HG03159 (cell line): ENCODE results near the gene KDM2A.
"Not testable (repeated sequence)": the region's sequence is repeated elsewhere in the genome, so short reads cannot be mapped to it uniquely, and the experiment has no call there.

Experiments
- ATAC-seq: cut with Tn5 transposase; IDR thresholded peaks from one replicate; pipeline ENCODE4 v1.9.1; 2021; ENCODE audit warnings: mild to moderate bottlenecking, moderate library complexity; ENCODE audit not compliant: unreplicated experiment

KDM2A gene

DNA sequence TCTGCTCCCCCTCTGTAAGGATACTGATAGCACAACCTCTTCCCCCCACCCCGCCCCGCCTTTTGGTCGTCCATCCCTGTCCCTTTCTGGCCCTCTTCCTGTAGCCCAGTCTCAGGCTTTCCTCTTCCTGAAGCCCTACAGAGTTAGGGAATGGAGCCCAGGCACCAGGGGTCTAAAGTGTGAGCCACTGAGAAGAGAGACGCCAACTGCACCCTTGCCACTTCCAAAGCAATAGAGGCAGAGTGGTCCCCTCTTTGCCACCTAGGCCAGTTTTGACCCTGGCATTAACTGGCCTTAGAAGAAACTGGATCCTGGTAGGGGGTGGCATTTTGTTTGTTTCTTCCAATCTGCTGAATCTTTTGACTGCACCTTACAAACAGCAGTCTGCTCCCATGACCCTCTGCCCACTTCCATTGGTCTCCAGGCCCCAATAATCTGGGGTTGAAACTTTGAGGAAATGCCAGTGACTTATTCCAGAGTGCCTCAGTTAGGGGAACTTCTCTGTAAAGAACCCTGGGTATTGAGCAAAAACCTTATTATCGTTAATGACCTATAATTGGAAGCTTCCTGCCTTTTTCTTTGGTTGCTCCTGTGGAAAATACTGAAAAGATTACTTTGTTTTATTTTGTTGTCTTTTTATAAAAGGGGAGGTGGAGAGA lies 137.5 kb downstream of the KDM2A start:
- ATAC-seq: no peak

DNA sequence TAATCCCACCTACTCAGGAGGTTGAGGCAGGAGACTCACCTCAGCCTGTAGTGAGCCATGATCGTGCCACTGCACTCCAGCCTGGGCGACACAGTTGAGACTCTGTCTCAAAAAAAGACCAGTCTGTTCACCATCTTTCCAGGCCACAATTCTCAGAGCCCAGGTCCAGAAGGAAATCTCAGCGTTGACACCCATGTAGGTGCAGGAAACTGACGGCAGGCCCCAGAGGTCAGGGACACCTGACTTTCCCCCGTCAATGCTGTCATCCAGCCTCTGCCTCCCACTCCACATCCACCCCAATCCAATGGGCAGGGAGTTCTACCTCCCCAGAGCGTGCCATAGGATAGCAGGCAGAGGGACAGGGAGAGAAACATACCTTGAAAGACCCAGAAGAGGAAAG lies 141.3 kb downstream of the KDM2A start:
- no peak for ATAC-seq

DNA sequence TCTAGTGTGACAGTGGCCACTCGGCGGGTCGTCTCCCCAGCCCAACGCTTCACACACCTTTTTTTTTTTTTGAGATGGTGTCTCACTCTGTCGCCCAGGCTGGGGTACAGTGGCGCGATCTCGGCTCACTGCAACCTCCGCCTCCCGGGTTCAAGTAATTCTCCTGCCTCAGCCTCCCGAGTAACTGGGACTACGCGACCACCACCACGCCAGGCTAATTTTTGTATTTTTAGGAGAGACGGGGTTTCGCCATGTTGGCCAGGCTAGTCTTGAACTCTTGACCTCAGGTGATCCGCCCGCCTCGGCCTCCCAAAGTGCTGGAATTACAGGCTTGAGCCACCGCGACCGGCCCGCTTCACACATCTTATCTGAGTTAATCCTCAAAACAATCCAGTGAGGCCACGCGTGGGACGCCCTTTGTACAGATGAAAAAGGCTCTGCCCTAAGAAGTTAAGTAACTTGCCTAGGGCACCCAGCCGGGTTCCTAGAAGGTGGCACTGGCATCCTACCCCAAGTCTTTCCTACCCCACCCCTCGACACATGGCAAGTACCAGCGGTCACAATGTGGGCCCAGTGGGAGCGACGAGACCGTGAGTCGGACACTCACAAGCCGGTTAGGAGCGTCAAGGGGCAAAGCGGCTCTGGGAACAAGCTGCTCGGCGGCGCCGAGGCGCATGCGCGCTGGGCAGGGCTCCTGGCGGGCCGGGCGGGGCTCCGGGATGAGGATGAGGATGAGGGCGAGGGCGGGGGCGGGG lies 142.0 kb downstream of the KDM2A start:
- ATAC-seq: not testable (repeated sequence)

DNA sequence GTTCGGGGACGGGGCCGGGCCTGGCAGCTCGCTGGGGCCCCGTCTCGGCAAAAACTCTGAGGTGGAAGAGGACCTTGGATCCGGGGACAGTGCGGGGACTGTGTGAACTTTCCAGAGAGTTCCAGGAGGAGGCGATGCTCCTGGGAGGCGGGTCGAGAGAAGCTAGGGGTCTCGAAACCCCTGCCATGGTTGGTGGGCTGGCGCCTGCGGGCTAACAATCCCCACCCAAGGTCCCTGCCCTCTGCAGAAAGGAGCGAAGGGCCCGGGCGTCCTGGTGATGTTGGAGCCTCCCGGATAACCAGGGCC lies 142.5 kb downstream of the KDM2A start:
- ATAC-seq: no peak

DNA sequence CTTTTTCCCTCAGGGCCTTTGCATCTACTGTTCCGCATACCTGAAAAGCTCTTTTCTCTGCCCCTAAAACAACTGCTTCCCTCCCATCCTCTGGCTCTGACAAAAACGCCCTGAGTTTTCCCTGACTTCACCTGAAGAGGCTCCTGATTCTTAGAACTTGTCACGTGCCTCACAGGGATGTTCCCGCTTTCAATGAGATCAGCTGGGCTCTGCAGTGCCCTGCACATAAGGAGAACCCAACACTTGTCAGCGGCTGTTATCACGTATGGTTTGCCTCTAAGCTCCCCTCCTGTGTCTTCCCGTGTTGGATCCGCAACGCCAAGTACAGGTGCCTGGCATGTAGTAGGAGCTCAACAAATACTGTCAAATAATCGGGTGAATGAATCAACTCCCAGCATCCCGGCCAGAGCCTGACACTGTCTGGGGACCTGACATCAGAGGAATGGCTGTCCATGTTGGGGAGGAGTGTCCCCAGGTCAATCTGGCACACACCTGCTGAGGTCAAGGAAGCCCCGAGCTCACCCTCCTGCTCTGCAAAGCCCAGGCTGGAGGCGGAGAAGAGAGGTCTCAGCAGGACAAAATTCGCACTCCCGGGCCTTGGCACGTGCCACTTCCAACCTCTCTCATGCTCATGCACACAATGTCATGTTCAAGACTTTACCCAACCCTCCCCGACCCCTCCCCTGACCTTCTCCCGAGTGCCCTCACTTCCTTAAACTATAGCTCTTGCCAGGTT lies 143.1 kb downstream of the KDM2A start:
- ATAC-seq: no peak

DNA sequence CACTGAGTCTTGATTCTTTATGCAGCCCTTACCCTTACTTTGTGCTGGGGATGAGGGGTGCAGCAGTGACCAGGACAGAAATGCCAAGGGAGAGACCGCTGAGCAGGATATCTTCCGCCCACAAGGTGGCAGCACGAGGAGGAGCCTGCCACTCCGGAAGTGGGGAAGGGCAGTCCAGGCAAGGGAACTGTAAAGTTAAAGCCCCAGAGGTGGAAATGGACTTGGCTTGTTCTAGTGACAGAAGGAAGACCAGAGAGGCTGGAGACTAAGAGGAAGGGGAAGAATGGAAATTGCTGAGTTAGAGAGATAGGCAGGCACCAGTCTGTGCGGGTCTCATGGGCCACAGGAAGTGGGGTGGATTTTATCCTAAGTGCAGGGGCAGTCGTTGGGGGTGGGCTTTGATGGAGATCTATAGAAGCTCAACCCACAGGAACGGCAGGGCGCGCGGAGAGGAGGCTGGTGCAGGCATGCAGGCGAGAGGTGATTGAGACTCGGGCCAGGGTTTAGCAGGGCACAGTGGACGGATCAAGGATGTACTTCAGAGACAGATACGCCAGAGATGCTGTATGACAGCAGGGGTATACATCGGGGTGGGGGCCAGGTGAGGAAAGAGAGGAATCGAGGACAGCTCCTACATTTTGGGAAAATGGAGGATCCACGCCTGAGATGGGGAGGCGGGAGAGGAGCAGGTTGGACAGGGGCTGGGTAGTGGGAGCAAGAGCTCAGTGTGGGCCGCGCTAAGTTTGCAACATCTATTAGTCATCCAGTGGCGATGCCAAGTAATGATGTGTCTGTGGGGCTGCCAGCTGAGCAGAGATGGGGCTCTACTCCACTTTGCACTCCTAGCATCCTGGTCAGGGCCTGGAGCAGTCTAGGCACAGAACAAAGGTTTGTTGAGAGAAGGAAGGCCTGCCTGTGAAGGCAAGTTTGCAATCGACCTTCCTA lies 143.9 kb downstream of the KDM2A start:
- ATAC-seq: no peak

DNA sequence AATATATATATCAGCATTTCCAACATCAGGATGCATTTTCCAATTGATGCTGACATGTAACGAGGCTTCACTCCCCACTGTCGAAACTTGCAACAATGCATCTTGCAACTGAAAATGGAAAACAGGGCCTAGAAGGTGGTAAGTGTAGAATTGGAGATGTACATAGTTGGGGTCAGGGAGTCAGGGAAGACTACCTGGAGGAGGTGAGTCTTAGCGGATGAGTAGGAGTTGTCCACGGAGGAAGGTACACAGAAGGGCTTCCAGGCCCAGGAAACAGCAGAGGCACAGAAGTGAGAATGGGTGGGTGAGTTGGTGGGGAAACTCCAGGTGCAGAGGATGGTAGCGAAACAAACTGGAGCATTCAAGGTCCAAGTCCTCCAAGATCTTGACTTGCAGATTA lies 145.2 kb downstream of the KDM2A start:
- no peak for ATAC-seq

DNA sequence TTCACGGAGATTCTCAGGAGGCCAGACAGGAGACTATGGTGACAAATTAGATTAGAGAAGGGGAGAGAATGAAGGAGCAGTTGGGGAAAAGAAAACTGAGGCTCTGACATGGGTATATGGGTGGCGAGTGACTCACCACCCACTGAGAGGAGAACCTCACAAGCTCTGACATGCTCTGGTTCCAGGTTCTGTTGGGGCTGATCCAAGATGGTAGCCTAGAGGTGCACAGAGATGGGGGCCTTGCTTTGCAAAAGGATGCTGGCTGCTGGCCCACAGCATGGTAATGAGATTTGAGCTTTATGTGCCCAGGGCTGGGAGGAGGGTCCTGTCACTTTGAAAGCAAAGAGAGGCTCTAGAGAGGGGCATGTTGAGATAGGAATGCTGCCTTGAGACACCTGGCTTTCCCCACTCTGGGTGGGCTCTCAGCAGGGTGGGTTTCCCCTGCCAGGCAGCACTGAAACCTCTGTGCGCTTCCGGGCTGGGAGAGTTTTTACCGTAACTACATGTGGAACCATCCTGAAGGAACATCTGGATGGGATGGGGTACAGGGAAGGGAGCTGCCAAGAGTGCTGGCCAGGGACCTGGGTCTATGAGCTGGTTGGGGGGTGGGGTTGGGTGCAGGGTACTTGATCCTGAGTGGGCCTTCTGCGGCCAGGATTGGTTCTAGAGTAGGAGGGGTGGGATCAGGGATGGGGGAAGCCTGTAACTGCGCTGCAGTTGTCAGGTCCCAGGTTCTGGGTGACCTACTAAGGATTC lies 146.0 kb downstream of the KDM2A start:
- no peak for ATAC-seq

DNA sequence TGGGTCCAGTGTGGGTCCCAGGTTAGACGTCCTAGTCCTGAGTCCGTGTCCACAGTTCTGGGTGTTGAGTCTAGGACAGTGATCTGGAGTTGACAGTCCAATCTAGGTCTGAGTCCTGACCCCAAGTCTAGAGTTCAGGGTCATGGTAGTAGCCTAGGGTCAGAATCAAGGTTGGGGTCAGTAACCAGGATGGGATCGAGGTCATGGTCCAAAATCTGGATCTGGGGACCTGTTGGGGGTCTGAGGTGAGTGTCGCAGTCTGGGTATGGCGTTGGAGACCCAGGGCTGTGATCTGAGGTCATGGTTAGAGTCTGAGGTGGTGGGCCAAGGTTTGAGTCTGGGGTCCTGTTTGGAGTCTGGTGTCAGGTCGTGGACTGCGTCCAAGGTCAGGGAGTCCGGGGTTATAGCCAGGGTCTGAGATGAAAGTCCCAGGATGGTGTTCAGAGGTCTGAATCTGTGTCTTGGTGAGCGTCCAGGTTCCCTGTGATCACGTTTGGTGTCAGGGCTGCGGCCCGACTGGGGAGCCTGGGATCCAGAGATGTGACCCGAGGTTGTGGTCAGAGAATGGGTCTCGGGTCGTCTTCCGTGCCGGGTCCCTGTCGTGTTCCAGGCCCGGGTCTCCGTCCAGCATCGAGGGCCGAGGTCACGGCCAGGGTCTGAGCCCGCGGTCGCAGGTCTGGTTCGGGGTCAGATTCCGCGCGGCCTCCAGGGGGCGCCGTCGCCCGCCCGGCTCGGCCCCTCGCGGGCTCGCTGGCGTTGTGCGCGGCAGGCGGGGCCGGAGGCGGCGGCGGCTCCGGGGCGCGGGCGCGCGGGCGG lies 146.8 kb downstream of the KDM2A start:
- peak; percentile 46 for ATAC-seq

DNA sequence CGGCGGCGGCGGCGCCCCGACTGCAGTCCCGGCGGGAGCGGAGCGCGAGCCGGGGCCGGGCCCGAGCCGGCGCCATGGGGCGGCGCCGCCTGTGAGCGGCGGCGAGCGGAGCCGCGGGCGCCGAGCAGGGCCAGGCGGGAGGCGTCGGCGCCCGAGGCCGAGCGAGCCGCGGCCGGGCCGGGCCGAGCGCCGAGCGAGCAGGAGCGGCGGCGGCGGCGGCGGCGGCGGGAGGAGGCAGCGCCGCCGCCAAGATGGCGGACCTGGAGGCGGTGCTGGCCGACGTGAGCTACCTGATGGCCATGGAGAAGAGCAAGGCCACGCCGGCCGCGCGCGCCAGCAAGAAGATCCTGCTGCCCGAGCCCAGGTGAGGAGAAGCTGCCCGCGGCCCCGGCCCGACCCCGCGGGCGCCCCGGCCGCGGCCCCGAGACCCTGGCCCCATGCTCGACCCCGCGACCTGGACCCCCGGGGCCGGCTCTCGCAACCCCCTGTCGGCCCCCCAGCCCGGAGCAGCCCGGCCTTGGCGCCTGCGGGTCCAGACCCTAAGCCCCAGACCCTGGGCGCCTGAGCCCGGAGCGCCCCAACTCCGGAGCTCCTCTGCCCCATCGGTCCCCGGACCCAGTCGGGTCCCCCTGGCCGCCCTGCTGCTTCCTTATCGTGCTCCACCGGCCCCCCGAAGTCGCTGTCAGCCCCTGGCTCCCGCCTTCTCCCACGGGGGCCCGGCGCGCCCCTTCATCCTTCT lies 147.6 kb downstream of the KDM2A start, which contains the start of gene GRK2:
Gene GRK2, plus strand, starts transcription at position 25 of the 739 bp plus-strand sequence. Its CDS starts 227 bp downstream, at position 252.
- peak; percentile 11 for ATAC-seq

DNA sequence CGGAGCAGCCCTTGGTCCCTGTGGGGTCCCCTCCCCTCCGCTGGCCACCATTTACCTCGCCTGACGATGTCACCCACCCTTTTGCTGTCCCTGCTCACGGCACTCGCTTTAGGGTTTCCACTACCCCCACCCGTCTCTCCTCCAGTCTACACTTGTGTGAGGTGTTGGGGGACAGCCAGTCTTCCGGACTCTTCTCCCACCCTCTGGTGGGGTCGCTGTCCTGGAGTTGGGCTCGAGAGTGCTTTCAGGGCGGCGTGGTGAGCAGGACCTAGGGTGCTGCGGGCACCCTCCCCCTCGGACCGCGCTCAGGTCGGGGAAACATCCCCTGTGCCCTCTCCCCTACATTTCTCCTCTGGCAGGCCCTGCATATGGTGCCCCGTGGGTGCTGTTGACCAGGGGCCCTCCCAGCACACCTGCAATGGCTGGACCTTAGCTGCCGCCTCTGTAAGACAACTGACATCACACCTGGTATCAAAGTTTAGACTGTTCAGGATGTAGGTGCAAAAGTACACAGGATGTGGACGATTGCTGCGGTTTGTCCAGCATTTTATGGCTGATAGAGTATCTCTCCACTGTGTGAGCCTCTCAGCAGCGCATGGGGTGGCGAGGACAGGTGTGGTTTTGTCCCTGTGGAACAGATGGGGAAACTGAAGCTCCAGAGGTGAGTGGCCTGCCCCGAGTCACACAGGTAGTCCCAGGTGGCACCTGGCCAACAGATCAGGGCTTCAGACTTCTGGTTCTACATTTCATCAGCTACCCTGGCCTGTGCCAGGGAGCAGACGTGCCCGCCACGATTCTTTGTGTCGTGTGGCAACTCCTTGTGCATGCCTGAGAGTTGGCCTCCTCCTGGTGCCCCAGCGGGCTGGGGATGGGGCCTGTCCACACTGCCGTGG lies 148.4 kb downstream of the KDM2A start:
- ATAC-seq: no peak

DNA sequence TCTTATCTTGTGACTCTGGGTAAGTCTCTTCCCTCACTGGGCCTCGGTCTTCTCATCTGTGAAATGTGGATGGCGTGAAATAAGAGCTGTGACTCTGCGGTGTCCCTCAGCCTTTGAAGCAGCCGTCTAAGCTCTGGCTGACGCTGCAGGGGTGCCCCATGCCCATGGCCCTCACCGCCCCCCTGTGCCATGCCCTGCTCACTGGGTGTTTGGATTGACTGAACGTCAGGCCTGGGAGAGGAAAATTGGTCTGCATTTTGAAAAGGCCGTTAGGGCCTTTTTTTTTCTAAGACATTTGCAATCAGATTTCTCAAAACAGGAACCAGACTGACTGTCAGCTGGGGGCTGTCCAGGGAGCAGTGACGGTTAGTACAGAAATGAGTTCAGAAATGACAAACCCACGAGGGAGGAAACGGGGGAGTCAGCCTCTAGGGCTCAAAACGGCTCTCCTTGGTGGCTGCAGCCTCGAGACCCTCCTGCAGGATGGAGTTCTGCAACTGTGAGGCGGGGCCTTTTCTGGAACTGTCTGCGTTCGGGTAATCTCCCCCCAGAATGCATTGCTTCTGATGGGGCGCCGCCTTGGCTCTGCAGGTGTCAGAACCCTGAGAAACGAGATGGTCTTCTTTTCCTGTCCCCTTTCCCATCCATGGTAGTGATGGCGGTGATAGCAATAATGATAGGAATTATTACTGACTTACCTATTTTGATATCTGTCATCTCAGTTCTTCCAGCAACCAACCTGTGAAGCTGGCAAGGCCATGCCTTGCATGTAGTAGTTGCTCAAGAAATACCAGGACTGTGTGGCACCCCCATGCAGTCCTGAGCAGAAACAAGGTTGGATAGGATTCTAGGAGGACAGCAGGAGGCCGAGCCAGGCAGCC lies 149.3 kb downstream of the KDM2A start:
- ATAC-seq: peak; percentile 41

DNA sequence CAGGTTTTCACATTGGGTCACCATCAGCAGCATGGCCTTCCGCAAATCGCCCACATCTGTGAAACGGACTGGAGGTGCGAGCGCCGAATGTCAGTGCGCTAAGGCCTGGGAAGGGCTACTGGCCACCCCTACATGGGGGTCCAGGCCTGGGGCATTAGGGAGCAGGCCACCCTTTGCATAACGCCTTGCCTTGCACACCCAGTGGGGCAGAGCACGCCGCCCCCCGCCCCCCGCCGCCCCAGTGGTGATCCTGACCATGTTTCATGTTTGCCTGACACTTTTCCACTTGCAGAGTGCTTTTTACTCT lies 149.9 kb downstream of the KDM2A start:
- ATAC-seq: no peak

DNA sequence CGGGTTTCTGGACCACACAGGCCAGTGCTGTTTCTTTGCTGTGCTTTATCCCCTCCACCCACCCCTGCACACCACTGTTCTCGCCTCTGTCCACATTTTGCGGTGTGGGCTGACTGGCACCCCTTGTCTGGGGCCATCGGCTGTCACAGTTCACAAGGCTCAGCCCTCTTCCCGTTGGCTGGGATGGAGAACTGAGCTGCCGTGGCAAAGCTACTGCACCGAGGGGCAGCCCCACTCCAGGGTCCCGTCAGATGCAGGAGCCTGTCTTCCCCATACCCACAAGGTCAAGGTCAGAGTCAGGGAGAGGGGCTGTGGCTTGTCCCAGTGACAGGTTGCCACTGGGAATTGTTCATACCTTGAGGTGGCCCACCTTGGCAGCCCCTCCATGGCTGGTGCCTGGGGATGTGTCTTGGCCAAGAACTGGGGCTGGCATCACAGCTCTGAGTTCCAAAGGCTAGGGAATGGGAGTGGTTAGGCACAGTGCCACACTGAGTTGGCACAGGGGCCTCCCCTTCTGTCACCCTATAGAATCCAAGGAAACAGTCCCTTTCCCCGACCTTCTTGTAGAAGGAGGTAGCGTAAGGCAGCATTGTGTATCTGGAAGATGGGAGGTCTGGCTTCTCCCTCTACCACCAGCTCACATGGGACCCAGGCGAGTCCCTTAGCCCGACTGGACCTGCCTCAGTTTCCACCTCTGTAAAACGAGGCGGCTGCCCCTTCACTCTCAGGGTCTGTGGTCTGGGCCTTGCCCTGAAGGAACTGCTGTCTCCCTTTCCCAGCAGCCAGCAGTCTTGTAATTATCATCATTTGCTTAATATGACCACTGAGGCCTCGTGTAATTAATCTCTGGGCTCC lies 150.6 kb downstream of the KDM2A start:
- no peak for ATAC-seq

DNA sequence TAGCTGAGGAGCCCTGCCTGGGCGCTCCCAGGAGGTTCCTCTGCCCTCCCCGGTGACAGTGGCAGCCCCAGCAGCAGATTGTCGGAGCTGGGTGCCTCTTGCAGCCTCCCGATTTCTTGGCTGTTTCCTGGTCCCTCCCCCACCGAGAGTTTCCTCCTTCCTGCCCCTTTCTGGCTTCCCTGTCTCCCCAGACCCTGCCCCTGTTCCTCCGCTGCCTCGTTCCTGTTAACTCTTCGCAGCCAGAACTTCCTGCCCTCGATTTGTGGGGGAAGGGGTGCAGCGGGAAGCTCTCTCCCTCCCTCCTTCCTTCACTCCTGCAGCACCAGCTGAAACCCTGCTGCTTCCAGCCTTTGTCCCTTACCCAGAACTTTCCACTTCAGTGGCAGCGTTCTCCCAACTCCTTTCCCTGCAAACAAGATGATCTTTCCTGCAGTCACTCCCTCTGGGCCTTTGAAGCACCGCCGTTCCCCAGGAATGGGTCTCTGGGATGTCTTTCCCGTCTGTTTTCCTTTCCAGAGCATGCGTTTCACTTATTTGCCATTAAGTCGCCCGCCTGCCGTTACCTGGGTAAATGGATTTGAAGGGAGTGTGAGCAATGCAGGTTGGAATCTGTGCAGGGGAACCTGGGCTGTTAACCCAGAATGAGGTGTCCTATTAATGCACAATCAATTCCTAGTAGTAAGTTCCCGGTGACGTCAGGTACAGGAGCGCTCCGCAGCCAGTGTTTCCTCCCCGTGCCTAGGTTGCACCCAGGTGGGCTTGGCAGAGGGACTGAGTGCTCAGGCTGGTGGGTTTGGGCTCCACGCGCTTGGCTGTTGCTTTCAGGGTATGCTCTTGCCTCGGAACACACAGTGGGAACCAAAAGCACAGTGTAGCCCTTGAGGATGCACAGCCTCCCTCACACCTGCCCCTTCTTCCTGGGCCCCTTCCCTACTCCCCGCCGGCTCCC lies 151.5 kb downstream of the KDM2A start:
- ATAC-seq: no peak
